SU-DHL-6 (cell line): ENCODE data around the gene DNAH9.

Experiments
- CTCF ChIP-seq: fragments of 200-600 bp; sonication (generic); IDR thresholded peaks from one replicate; pipeline ENCODE4 v1.5.1; 2017; ENCODE audit warnings: antibody characterized with exemption, mild to moderate bottlenecking, low read length, moderate library complexity; ENCODE audit not compliant: insufficient read depth, poor library complexity, severe bottlenecking
- EZH2phosphoT487 ChIP-seq: fragments of 200-600 bp; sonication (generic), shearing (Covaris generic); conservative IDR thresholded peaks from 2 replicates; pipeline ENCODE4 v1.6.1; 2018; ENCODE audit warnings: mild to moderate bottlenecking, antibody characterized with exemption, low read length, moderate library complexity, mixed read lengths

- no peak for TF ChIP-seq CTCF
- TF ChIP-seq EZH2phosphoT487: no peak
These were observed 14.7 kb downstream of the DNAH9 start for GRCh38 chr17:11612956-11613355.
